GM12864 (cell line): ENCODE measurements around the gene LILRA2.

Source experiments
- DNase-seq: peaks from one replicate; pipeline ENCODE4 v3.0.0-alpha.2; 2011; ENCODE audit warnings: low read depth
- H3K4me3 ChIP-seq: 2 replicates; pipeline ENCODE4 v1.5.1; 2011; ENCODE audit warnings: mild to moderate bottlenecking, low read depth, low read length, control low read depth
- TF ChIP-seq, protein P1 (sequence below): IDR thresholded peaks from 2 replicates; pipeline ENCODE4 v1.5.1; 2011; ENCODE audit warnings: low read depth, mild to moderate bottlenecking, moderate library complexity, low read length, control low read depth, inconsistent platforms; ENCODE audit errors: missing control alignments

LILRA2 gene

DNA sequence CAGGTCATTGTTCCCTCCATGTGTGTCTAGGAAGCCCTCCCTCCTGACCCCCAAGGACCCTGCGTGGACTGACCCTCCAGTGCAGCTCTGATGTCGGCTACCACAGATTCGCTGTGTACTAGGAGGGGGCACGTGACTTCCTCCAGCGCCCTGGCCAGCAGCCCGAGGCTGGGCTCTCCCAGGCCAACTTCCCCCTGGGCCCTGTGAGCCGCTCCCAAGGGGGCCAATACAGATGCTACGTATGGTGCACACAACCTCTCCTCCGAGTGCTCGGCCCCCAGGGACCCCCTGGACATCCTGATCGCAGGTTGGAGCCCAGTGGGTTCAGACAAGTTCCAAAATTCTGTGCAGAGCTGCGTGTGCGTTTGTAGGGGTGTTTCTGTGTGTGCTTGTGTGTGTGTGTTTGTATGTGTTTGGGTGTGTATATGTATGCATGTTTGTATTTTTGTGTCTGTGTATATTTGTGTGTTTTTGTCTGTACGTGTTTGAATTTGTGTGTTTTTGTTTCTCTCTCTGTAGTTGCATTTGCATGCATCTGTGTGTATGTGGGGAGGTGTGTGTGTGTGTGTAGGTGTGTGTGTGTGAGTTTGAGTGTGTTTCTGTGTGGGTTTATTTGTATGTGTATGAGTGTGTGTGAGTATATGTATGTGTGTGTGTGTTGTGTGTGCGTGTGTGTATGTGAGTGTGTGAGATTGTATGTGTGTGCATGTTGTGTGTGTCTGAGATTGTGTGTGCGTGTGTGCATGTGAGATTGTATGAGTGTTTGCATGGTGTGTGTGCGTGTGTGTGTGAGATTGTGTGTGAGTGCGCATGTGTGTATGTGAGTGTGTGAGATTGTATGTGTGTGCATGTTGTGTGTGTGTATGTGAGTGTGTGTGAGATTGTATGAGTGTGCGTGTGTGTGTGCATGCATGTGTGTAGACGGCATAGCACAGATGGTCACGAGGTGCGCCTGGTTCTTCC lies 21.4 kb upstream of the LILRA2 start:
- no peak for DNase-seq
- TF ChIP-seq, protein P1, sequence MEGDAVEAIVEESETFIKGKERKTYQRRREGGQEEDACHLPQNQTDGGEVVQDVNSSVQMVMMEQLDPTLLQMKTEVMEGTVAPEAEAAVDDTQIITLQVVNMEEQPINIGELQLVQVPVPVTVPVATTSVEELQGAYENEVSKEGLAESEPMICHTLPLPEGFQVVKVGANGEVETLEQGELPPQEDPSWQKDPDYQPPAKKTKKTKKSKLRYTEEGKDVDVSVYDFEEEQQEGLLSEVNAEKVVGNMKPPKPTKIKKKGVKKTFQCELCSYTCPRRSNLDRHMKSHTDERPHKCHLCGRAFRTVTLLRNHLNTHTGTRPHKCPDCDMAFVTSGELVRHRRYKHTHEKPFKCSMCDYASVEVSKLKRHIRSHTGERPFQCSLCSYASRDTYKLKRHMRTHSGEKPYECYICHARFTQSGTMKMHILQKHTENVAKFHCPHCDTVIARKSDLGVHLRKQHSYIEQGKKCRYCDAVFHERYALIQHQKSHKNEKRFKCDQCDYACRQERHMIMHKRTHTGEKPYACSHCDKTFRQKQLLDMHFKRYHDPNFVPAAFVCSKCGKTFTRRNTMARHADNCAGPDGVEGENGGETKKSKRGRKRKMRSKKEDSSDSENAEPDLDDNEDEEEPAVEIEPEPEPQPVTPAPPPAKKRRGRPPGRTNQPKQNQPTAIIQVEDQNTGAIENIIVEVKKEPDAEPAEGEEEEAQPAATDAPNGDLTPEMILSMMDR, result no peak
- H3K4me3 ChIP-seq, result peak overlapping the region; percentile 26

DNA sequence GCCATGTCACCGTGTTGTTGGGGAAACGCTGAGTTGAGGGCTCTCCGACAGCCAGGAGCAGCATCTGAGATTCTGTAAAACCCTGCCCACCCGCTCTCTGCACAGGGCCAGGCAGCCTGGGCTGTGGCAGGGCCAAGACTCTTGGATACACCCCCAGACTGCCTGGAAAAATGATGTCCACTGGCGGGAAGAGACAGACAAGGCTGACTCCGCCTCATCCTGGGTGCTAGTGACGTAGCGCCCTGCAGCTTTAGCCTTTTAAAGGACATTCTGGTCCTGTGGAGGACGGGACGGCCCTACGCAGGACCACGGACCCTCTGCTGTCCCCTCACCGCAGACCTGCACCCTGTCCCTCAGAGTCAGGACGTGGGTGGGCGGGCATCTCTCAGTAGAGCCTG lies 20.7 kb upstream of the LILRA2 start:
- TF ChIP-seq, protein P1, result no peak
- no peak overlapping the region for H3K4me3 ChIP-seq
- DNase-seq, result no peak

DNA sequence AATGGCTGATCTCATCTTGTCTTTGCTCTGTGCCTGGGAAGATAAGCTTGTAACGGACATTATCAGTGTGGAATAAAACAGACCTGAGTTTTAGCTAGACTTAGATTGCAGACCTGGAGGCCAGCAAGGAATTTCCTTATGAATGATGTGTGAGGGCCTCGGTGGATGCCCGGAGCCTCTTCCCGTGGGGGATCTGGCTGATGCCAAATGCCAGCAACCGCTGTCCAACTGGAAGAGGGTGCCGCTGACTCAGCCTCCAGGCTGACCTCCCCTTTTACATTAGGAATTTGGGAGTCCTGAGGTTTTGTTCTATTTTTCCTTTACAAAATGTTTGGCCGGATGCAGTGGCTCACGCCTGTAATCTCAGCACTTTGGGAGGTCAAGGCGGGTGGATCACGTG lies 19.6 kb upstream of the LILRA2 start:
- no peak for DNase-seq
- no peak overlapping the region for H3K4me3 ChIP-seq
- TF ChIP-seq, protein P1, result no peak

DNA sequence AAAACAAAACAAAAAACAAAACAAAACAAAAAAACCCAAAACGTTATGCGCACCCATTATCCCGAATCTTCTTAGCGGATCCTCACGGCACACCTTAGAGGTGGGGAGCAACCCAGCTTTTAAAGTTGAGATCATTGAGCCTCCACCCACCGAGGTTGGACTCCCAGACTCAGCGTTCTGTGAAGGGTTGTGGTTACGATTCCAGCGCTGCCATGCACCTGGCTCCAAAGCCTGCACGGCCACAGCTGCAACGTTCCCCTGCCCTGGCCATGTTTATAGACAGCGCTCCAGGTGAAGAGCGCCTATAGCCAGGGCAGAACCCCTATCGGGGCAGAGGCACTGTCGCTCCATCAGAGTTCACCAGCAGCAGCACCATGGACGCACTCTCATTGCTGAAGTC lies 18.7 kb upstream of the LILRA2 start:
- DNase-seq, result no peak
- TF ChIP-seq, protein P1, result no peak
- no peak overlapping the region for H3K4me3 ChIP-seq

DNA sequence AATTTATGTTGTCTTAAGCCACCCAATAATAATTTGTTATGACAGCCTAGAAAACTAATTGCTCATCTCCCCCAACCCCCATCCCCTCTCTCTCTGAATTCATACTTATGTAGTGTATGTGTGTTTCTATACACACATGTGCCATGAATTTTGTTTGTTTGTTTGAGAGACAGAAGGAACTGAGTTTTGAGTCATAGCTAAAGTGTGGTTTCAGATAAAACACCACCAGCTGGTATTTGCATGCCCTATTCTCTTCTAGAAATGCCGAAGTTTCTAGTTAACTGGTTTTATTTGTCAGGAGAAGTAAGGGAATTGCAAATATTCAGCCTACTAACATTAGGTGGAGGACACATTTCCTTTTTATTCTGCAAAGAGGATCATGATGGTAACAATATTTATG lies 17.4 kb upstream of the LILRA2 start:
- H3K4me3 ChIP-seq, result no peak overlapping the region
- TF ChIP-seq, protein P1, result no peak
- DNase-seq, result no peak

DNA sequence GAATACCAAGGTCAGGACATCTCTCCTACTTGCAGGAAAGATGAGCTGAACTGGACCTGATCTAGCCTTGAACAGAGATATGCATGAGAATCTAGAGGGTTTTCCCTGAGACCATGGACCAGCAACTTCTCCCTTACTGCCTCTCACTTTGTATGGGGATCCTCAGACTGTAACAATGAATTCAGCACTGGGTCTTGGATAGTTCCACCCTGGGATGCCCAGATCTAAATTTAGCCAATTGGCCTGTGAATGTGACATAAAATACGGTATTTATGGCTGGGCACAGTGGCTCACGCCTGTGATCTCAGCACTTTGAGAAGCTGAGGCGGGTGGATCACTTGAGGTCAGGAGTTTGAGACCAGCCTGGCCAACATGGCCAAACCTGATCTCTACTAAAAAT lies 15.3 kb upstream of the LILRA2 start:
- TF ChIP-seq, protein P1, result no peak
- no peak overlapping the region for H3K4me3 ChIP-seq
- DNase-seq, result no peak
